H9 (cell line): ENCODE results near the gene ADAMTS6. TPM values are rescaled to one million over a fixed set of nuclear protein-coding genes. Genes with fewer than 3 reads are reported as not detected.

Experiments
- DNase-seq: peaks from one replicate; pipeline ENCODE4 v3.0.0-alpha.2; 2017
- H2AFZ ChIP-seq: one replicate; pipeline ENCODE4 v1.6.1; 2013; ENCODE audit warnings: mild to moderate bottlenecking, low read length, control low read depth, moderate library complexity
- H2AK5ac ChIP-seq: 2 replicates; pipeline ENCODE4 v1.6.1; 2013; ENCODE audit warnings: low read length, control low read depth, mixed read lengths; ENCODE audit not compliant: insufficient read length
- H2BK120ac ChIP-seq: one replicate; pipeline ENCODE4 v1.6.1; 2013; ENCODE audit warnings: low read depth, mild to moderate bottlenecking, low read length, control low read depth, inconsistent platforms; ENCODE audit not compliant: poor library complexity, severe bottlenecking
- H2BK12ac ChIP-seq: 2 replicates; pipeline ENCODE4 v1.6.1; 2013; ENCODE audit warnings: low read length, control low read depth, mixed read lengths, low read depth; ENCODE audit not compliant: insufficient read length
- H2BK15ac ChIP-seq: 2 replicates; pipeline ENCODE4 v1.6.1; 2013; ENCODE audit warnings: low read depth, low read length, control low read depth
- H2BK20ac ChIP-seq: one replicate; pipeline ENCODE4 v1.6.1; 2013; ENCODE audit warnings: low read depth, mild to moderate bottlenecking, low read length, control low read depth, inconsistent platforms; ENCODE audit not compliant: poor library complexity, severe bottlenecking
- H2BK5ac ChIP-seq: 2 replicates; pipeline ENCODE4 v1.6.1; 2013; ENCODE audit warnings: low read length, control low read depth, mixed read lengths; ENCODE audit not compliant: insufficient read length
- H3K14ac ChIP-seq: 2 replicates; pipeline ENCODE4 v1.6.1; 2013; ENCODE audit warnings: low read length, control low read depth; ENCODE audit not compliant: insufficient read depth
- H3K18ac ChIP-seq: 2 replicates; pipeline ENCODE4 v1.6.1; 2013; ENCODE audit warnings: low read depth, mild to moderate bottlenecking, mixed read lengths, low read length, control low read depth; ENCODE audit not compliant: insufficient read length
- H3K23ac ChIP-seq: 2 replicates; pipeline ENCODE4 v1.6.1; 2013; ENCODE audit warnings: low read length, control low read depth, mixed read lengths, low read depth; ENCODE audit not compliant: insufficient read length
- H3K23me2 ChIP-seq: 2 replicates; pipeline ENCODE4 v1.6.1; 2013; ENCODE audit warnings: low read depth, mild to moderate bottlenecking, mixed read lengths, low read length, control low read depth; ENCODE audit not compliant: insufficient read length, poor library complexity, severe bottlenecking
- H3K27ac ChIP-seq: 2 replicates; pipeline ENCODE4 v1.5.1; 2013; ENCODE audit warnings: low read length, control low read depth, mixed read lengths, low read depth; ENCODE audit not compliant: insufficient read length
- H3K27me3 ChIP-seq: 2 replicates; pipeline ENCODE4 v1.6.1; 2013; ENCODE audit warnings: low read length, control low read depth, inconsistent platforms; ENCODE audit not compliant: insufficient read depth
- H3K4ac ChIP-seq: 2 replicates; pipeline ENCODE4 v1.6.1; 2013; ENCODE audit warnings: low read depth, mild to moderate bottlenecking, control low read depth, inconsistent platforms, low read length, moderate library complexity
- H3K4me1 ChIP-seq: 2 replicates; pipeline ENCODE4 v1.6.1; 2013; ENCODE audit warnings: low read length, control low read depth, inconsistent platforms; ENCODE audit not compliant: insufficient read depth
- H3K4me2 ChIP-seq: 2 replicates; pipeline ENCODE4 v1.6.1; 2013; ENCODE audit warnings: low read length, control low read depth, mixed read lengths; ENCODE audit not compliant: insufficient read length, insufficient read depth
- H3K56ac ChIP-seq: 2 replicates; pipeline ENCODE4 v1.6.1; 2013; ENCODE audit warnings: low read depth, mild to moderate bottlenecking, mixed read lengths, low read length, control low read depth; ENCODE audit not compliant: insufficient read length
- H3K79me1 ChIP-seq: 2 replicates; pipeline ENCODE4 v1.6.1; 2013; ENCODE audit warnings: low read depth, mild to moderate bottlenecking, moderate library complexity, low read length, control low read depth, inconsistent platforms; ENCODE audit not compliant: insufficient read depth, poor library complexity, severe bottlenecking
- H3K79me2 ChIP-seq: 2 replicates; pipeline ENCODE4 v1.6.1; 2013; ENCODE audit warnings: low read length, control low read depth, inconsistent platforms; ENCODE audit not compliant: insufficient read depth
- H3K9ac ChIP-seq: 2 replicates; pipeline ENCODE4 v1.6.1; 2013; ENCODE audit warnings: low read length, control low read depth, mixed read lengths; ENCODE audit not compliant: insufficient read length; ENCODE audit errors: extremely low read depth
- H3K9me3 ChIP-seq: one replicate; pipeline ENCODE4 v1.6.1; 2013; ENCODE audit warnings: low read depth, low read length, inconsistent platforms; ENCODE audit not compliant: control insufficient read depth
- H3T11ph ChIP-seq: one replicate; pipeline ENCODE4 v1.6.1; 2013; ENCODE audit warnings: mild to moderate bottlenecking, low read length, control low read depth, inconsistent platforms
- H4K20me1 ChIP-seq: one replicate; pipeline ENCODE4 v1.6.1; 2013; ENCODE audit not compliant: control insufficient read depth, insufficient read length, insufficient read depth
- H4K5ac ChIP-seq: 2 replicates; pipeline ENCODE4 v1.6.1; 2013; ENCODE audit warnings: low read depth, mild to moderate bottlenecking, mixed read lengths, low read length, control low read depth; ENCODE audit not compliant: insufficient read length
- H4K8ac ChIP-seq: replicated peaks from 2 replicates; pipeline ENCODE4 v1.6.1; 2013; ENCODE audit warnings: low read length, control low read depth, mixed read lengths, low read depth; ENCODE audit not compliant: insufficient read length
- H4K91ac ChIP-seq: 2 replicates; pipeline ENCODE4 v1.6.1; 2013; ENCODE audit warnings: low read depth, mild to moderate bottlenecking, moderate library complexity, mixed read lengths, low read length, control low read depth; ENCODE audit not compliant: insufficient read length
- H3K27ac Mint-ChIP-seq, 3 experiments: 2 replicates in 2 of 3; 3 replicates in 1 of 3; pipeline ENCODE4 v1.8.0; 2020 to 2021; ENCODE audit warnings: mixed read lengths in 3 of 3, mild to moderate bottlenecking in 1 of 3, moderate library complexity in 1 of 3
- H3K27me3 Mint-ChIP-seq: 2 replicates; pipeline ENCODE4 v1.8.0; 2021; ENCODE audit warnings: low read depth, mild to moderate bottlenecking, moderate library complexity, mixed read lengths
- H3K36me3 Mint-ChIP-seq, 3 experiments: 2 replicates in 2 of 3; 3 replicates in 1 of 3; pipeline ENCODE4 v1.8.0; 2020 to 2021; ENCODE audit warnings: low read depth in 3 of 3, mixed read lengths in 3 of 3; ENCODE audit not compliant: insufficient read depth in 1 of 3
- H3K4me1 Mint-ChIP-seq, 2 experiments: 2 replicates each; pipeline ENCODE4 v1.8.0; 2020; ENCODE audit warnings: mixed read lengths in 2 of 2
- H3K4me3 Mint-ChIP-seq, 2 experiments: 2 replicates in 1 of 2; 3 replicates in 1 of 2; pipeline ENCODE4 v1.8.0; 2020 to 2021; ENCODE audit warnings: mild to moderate bottlenecking in 2 of 2, mixed read lengths in 2 of 2, moderate library complexity in 1 of 2
- H3K9me3 Mint-ChIP-seq, 2 experiments: 2 replicates in 1 of 2; 3 replicates in 1 of 2; pipeline ENCODE4 v1.8.0; 2020; ENCODE audit warnings: mild to moderate bottlenecking in 2 of 2, mixed read lengths in 2 of 2, moderate library complexity in 1 of 2
- WGBS: extraction: QIAGEN DNeasy Blood & Tissue Kit; methylation state at CpG from one replicate; pipeline ENCODE4 v1.1.7; 2013; ENCODE audit warnings: missing lambda C conversion rate, low lambda C conversion rate, mixed read lengths; ENCODE audit not compliant: insufficient read length; ENCODE audit errors: extremely low coverage; 5-methylcytosine and 5-hydroxymethylcytosine counted together
- total RNA-seq: library from RNA; stranded (reverse); gene quantifications from 2 replicates; pipeline ENCODE4 v1.2.1, GENCODE V29; 2021
- TF ChIP-seq, protein P1 (sequence below): fragments of 200-600 bp; sonication (generic); conservative IDR thresholded peaks from 3 replicates; pipeline ENCODE4 v1.8.0; 2021; ENCODE audit warnings: antibody characterized with exemption, mild to moderate bottlenecking

ADAMTS6 gene
- total RNA-seq, 1 experiment from 2014 or later, result 0.33 TPM

DNA sequence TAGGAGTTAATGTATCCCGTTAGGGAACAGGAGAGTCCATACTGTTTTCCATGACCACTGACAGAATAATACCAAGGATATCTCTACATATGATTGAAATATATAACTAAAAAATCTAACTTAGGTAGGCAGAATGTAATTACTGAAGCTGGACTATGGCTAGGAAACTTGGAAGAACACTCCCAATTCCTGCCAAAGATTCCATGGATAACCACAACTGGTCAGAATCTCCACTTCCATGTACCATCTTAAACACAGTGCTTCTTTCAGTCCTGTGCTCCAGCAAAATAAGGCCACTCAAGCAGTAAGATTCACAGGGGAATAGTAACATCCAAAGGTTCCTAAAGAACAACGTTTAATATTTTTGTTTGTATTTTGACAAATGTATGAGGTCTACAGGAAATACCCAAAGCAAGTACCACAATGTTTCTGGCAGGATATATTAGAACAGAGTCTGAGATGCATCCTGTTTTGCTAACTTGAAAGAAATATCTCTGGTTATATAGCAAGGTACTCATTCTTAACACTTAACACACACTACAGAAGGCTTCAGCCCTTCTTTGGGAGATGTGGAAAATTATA, 295.0 kb downstream of the ADAMTS6 start:
- Histone ChIP-seq H2BK12ac (no peak overlapping the region), H3K56ac (no peak overlapping the region), H3K4me1 (no peaks in the 10 kb centered on the region), H3K23ac (no peak overlapping the region), H3K27ac (no peak overlapping the region), H3K9me3 (no peaks in the 10 kb centered on the region), H2BK120ac (no peak overlapping the region), H2BK15ac (no peak overlapping the region), H3K23me2 (no peaks in the 10 kb centered on the region), H3K4ac (no peak overlapping the region), H4K91ac (no peak overlapping the region), H3K4me2 (no peak overlapping the region), H4K20me1 (no peaks in the 10 kb centered on the region), H3K27me3 (no peaks in the 10 kb centered on the region), H3K18ac (no peak overlapping the region), H2AFZ (no peak overlapping the region), H4K5ac (no peak overlapping the region), H3T11ph (no peak overlapping the region), H3K14ac (no peak overlapping the region), H2AK5ac (no peak overlapping the region), H3K79me1 (no peaks in the 10 kb centered on the region), H2BK5ac (no peak overlapping the region), H3K9ac (no peak overlapping the region), H2BK20ac (no peak overlapping the region), H3K79me2 (no peaks in the 10 kb centered on the region), H4K8ac (no peak overlapping the region)
- Mint-ChIP-seq H3K4me3 (no peak overlapping the region), H3K4me1 (peaks cover 9 to 13% of the 10 kb centered on the region in 2 experiments), H3K9me3 (no peaks in the 10 kb centered on the region), H3K27ac (no peak overlapping the region), H3K36me3 (no peaks in the 10 kb centered on the region; a peak in 1 of 7 replicates), H3K27me3 (no peaks in the 10 kb centered on the region)
- TF ChIP-seq, protein P1, sequence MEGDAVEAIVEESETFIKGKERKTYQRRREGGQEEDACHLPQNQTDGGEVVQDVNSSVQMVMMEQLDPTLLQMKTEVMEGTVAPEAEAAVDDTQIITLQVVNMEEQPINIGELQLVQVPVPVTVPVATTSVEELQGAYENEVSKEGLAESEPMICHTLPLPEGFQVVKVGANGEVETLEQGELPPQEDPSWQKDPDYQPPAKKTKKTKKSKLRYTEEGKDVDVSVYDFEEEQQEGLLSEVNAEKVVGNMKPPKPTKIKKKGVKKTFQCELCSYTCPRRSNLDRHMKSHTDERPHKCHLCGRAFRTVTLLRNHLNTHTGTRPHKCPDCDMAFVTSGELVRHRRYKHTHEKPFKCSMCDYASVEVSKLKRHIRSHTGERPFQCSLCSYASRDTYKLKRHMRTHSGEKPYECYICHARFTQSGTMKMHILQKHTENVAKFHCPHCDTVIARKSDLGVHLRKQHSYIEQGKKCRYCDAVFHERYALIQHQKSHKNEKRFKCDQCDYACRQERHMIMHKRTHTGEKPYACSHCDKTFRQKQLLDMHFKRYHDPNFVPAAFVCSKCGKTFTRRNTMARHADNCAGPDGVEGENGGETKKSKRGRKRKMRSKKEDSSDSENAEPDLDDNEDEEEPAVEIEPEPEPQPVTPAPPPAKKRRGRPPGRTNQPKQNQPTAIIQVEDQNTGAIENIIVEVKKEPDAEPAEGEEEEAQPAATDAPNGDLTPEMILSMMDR, result no peak
- WGBS, result no CpG with 5 or more reads among the region's 2 CpGs
- DNase-seq, result no peak
